Anterior cingulate cortex (tissue), 58 donors: ENCODE data around the gene PPP1R8.
"Not testable (repeated sequence)": the region's sequence is repeated elsewhere in the genome, so short reads cannot be mapped to it uniquely, and the experiment has no call there.

Experiments
- DNase-seq, 58 donors: peaks; one replicate each; lab custom pipeline; 2025; lab: John Stamatoyannopoulos, UW

The PPP1R8 gene

DNA sequence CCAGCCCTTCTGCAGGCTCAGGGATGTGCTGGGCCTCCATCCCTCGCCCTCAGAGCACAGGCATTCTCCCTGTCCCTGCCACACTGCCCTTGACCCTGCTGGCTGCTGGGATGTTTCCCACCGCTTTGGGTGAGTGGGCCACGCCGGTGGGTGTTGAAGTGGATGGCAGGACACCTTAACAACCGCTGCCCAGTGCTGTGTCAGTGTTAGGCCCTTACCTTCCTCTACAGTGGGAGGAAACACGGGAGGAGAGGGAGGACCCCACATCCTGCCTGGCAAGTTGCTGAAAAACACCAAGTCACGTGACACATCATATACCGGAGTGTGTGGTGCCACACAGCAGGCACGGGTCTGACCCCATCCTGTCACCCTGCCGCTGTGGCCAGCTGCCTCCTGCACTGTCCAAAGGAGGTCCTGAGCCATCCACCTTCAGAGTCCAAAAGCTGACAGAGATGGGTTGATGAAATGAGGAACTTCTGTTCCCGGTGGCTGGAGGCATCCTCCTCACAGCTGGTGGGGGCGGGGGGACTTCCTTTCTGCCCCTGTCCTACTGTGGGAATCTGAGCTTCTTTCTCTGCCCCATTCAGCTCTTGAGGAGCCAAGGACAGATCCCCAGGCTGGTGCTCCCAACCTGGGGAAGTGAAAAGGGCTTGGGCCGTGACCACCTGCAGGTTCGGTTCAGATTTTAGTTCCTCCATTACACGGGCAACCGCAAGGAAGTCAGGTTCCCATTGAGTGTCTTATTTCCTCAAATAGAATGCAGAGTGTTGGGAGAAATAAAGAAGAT, 38.5 kb downstream of the PPP1R8 start:
- DNase-seq = peak in 1 of 58 donors; percentile 58

DNA sequence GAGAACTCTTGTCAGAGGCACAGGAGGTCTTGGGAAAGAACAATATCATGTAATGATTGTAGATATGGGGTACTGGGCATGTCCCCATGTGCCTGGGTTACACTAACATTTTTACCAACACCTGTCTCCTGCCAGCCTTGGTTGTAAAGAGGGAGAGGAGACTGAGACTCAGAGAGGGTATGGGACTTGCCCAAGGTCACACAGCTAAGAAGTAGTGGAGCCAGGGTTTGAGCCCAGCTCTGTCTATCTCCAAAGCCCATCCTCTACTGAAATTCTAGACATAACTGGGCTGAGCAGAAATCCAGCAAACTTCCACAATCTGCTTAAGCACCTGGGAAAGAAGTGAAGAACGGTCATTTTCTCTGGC, 39.1 kb downstream of the PPP1R8 start:
- DNase-seq = no peak

DNA sequence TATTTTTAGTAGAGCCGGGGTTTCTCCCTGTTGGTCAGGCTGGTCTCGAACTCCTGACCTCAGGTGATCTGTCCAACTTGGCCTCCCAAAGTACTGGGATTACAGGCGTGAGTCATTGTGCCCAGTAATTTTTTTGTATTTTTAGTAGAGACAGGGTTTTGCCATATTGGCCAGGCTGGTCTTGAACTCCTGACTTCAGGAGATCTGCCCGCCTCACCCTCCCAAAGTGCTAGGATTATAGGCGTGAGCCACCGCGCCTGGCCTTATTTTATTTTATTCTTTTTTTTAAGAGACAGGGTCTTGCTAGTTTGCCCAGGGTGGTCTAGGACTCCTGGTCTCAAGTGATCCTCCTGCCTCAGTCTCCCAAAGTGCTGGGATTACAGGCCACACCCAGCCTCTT, 40.5 kb downstream of the PPP1R8 start:
- not testable (repeated sequence) for DNase-seq

DNA sequence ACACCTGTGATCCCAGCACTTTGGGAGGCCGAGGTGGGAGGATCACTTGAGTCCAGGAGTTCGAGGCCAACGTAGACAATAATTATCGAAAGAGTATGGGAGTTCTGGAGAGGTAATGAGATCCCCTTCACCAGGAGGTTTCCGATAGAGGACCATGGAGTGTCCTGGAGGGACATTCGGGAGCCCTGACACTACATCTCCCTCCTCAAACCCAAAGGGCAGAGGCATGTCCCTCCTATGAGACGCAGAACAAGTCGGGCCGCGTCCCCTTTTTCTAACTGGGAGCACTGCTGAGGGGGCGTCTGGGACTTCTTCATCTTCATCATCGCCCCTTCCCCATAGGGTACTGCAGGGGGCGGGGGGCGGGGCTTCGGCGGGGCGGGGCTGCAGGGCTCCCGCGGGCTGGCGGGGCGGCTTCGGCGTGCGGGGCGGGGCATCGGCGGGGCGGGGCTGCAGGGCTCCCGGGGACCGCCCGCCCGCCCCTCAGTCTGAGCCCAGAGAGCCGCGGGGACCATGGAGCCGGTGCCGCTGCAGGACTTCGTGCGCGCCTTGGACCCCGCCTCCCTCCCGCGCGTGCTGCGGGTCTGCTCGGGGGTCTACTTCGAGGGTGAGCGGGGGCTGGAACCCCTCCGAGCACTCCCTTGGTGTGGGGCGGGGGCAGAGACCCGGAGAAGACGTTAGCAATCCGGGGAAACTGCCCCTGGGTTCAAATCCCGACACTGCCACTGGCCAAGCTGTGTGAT, 41.6 kb downstream of the PPP1R8 start, which contains the start of gene THEMIS2:
THEMIS2 (plus strand) TSS at position 486 of the 743 bp plus-strand sequence; CDS start at position 514, 28 bp downstream.
- peak in 47 of 58 donors; percentile 19 to 80 (median 51) for DNase-seq

DNA sequence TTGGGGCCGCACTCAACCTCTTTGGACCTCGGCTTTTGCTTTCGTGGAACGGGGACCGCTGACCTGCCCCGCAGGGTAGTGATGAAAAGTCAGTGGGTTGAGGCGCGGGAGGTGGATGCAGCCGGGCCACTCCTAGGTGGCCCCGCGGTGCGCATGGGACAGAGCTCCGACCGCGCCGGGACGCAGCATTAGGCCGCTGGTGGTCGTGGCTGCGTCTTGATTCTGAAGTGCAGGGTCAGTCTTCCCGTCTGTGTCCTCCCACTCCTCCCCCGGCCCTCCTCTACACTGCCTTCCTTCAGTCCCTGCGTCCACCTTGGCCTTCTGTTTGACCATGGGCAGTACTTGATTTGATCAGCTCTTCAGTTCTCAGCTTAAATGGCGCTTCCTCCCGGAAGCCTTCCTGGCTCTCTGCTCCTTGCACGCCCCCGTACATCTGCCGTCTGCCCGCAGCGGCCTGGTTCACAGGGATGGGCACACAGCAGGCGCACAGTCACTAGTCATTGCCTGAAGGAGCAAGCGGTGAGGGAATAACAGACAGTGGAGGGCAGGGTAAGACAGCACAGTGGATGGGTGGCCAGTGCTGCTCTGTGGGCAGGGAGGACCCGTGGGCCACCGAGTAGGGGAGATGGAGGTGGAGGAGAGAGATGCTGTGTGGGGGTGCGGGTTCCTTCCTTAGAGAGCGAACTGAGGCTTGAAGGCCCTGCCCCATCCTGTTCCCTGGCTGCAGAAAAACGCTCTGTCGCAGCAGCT, 42.4 kb downstream of the PPP1R8 start:
- peak in 10 of 58 donors; percentile 17 to 34 (median 22) for DNase-seq

DNA sequence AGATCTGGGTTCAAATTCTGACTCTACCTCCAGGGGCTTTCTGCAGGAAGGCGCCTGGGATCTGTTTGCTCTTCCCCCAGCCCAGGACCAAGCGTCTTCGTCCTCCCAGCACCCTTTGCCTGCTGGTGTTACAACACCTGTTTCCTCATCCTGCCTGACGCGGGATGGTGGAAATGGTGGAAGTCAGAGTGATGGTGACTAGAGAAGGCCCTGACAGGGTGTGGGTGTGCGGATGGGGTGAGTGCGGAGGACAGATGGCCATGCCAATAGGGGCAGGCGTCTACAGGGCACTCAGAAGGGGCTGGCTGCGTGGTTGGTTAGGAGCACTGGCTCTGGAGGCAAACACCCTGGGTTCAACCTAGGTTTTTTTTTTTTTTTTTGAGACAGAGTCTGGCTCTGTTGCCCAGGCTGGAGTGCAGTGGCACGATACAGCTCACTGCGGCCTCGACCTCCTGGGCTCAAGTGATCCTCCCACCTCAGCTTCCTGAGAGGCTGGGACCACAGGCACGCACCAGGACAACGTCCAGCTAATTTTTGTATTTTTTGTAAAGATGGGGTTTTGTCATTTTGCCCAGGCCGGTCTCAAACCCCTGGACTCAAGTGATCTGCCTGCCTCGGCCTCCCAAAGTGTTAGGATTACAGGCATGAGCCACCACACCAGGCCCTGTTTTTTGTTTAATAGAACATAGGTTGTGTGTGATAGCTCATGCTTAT, 43.2 kb downstream of the PPP1R8 start:
- peak in 1 of 58 donors; percentile 17 for DNase-seq

DNA sequence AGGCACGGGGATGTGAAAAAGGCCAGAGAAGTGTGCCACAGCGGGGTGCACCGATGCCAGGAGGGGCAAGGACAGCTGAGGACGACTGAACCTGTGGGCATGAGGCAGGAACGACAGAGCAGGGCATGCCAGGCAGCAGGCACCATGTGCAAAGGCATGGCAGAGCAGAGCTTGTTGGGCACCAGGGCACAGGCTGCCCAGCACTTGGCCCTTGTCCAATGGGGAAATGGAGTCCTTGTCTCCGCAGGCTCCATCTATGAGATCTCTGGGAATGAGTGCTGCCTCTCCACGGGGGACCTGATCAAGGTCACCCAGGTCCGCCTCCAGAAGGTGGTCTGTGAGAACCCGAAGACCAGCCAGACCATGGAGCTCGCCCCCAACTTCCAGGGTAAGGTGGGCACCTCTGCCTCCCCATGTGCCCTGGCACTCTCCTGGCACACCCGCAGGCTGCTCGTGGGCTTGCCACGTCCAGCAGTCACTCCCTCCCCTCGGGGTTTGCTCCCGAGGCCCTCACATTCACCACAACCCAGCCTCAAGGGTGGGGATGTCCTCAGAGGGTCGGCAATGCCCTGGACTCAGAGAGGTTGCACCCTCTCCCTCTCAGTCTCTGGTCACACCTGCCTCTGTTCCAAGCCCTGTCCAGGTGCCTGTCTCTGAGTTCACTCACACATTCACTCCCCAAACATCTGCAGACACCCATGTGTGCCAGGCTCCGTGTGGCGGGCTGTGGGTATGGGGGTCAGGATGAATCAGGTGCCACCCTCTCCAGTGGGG, 45.9 kb downstream of the PPP1R8 start:
- no peak for DNase-seq

DNA sequence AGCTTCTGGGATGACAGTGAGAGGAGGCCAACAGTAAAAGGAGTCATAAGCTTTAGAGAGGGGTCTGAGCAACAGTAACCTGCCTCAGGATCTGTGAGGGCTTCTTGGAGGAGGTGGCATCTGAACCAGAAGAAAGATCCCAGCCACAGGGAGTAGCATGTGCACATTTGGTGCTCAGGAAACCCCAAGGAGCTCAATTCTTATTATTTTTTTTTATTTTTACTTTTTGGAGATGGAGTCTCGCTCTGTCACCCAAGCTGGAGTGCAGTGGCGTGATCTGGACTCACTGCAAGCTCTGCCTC, 46.5 kb downstream of the PPP1R8 start:
- DNase-seq = no peak

DNA sequence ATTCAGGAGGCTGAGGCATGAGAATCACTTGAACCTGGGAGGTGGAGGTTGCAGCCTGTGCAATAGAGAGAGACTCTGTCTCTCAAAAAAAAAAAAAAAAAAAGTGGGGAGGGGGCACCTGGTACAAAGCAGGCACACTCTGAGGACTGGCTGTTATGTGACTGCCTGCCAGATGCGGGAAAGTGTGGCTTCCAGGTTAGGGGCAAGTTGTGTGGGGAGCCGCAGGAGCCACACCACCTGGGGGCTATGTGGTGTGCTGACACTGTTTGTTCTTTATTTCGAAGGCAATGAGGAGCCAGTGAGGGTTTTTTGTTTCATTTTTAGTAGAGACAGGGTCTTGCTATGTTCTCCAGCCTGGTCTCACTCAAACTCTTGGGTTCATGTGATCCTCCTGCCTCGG, 47.5 kb downstream of the PPP1R8 start:
- no peak for DNase-seq

DNA sequence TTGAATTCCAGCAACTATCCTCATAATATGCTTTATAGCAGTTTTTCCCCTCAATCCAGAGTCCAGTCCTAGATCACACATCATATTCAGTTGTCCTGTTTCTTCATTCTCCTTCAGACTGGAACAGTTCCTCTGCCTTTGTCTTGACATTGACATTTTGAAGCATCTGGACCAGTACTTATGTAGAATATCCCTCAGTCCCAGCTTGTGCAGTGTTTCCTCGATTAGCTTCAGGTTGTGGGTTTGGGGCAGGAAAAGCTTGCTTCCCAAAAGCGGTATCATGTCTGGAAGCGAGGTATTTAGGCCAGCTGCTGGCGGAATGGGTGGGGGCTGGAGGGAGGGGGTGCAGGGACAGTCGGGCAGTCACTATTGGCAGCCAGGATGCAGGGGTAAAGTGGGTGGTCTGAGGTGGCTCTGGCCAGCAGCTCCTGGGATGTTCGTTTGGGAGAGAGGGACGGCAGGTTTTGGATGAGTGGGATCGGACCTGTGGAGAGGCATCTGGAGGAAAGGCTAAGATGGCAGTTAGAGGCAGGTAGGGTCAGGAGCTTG, 48.3 kb downstream of the PPP1R8 start:
- DNase-seq = no peak

DNA sequence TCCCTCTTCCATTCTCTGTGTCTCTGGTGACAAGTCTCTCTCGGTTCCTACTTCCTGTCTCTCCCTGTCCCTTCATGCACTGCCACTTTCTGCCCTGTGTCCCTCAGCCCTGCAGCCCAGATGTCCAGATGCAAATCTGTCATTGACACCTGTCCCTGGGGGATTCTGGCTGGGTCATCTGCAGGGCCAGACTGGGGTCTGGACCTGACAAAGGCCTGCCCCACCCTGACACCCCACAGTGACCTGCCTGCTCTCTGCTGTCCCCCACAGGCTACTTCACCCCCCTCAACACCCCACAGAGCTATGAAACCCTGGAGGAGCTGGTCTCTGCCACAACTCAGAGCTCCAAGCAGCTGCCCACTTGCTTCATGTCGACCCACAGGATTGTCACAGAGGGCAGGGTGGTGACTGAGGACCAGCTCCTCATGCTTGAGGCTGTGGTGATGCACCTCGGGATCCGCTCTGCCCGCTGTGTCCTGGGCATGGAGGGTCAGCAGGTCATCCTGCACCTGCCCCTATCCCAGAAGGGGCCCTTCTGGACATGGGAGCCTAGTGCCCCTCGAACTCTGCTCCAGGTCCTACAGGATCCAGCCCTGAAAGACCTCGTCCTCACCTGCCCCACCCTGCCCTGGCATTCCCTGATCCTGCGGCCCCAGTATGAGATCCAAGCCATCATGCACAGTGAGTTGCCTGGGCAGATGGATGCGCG, 48.9 kb downstream of the PPP1R8 start:
- no peak for DNase-seq

DNA sequence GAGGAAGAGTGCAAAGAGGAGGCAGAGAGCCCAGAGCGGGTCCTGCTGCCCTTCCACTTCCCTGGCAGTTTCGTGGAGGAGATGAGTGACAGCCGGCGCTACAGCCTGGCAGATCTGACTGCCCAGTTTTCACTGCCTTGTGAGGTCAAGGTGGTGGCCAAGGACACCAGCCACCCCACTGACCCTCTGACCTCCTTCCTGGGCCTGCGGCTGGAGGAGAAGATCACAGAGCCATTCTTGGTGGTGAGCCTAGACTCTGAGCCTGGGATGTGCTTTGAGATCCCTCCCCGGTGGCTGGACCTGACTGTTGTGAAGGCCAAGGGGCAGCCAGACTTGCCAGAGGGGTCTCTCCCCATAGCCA, 51.9 kb downstream of the PPP1R8 start:
- no peak for DNase-seq

DNA sequence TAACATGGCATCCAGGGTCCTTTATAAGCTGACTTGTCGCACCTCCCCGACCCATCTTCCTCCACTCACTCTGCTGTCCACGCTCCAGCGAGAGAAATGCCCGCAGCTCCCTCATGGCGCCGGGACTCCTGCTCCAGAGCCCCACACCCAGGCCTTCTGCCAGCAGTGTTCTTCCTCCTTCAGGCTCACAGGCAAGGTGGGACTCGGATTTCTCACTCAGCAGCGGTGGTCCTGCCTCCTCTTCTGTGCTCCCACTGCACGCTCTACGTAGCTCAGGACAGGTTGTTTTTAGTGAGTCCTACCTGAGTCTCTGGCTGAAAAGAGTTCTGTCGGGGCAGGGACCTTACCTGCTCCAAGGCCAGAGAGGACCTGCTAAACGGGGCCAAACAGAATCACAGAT, 53.0 kb downstream of the PPP1R8 start:
- no peak for DNase-seq

DNA sequence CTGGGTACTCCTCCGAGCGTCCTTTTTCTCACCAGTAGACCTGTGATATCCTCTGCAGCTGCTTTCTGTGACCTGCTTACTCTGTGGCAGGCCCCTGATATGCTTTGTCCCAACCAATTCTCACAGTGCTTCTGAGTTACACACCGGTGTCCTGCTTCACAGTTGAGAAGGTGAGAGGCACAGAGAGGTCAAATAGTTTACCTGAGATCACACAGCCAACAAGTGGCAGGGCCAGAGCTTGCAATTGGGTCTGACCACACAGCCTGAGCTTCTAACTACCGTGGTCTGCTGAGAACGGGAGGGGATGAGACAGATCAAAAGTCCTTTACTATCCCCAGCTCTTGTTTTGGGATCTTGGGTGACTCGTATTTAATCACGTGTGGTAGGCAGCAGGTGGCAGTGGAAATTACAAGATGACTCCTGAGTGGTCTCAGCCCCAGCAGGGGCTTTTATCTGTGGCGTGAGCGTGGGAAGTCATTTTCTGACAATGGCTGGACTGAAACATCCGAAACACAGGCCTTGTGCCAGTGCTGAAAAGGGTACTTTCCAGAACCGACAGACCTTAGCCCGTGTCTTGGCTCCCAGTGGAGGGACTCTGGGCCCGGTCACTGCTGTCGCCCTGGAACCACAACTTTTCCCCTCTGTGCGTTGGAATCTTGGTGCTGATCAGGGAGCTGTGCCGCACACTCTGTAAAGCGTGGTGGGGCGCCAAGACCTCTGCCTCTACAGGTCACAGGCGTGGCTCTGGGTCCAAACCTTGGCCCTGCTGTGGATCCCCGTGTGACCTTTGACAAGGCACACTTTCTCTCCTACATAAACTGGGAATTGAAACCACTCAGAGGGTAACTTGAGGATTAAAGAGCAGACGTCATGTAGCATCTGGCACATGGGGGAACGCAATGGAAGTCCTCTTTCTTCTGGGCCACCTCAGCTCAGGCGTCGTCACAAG, 53.7 kb downstream of the PPP1R8 start:
- no peak for DNase-seq

DNA sequence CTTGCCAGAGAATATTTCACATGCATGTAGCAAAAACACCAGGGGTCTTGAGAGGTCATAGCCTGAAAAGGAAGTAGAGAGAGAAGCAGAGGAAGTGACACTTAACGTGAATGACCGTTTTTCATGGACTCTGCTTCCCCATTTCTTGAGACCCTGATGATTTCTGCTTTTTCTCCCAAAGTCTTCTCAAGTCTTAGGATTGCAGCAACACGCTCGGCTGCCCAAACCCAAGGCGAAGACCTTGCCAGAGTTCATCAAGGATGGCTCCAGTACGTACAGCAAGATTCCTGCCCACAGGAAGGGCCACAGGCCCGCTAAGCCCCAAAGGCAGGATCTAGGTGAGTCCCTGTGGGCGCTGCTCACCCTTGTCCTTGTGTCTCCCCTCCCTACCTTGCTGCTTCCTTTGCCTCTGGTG, 54.5 kb downstream of the PPP1R8 start:
- DNase-seq = peak in 1 of 58 donors; percentile 20

DNA sequence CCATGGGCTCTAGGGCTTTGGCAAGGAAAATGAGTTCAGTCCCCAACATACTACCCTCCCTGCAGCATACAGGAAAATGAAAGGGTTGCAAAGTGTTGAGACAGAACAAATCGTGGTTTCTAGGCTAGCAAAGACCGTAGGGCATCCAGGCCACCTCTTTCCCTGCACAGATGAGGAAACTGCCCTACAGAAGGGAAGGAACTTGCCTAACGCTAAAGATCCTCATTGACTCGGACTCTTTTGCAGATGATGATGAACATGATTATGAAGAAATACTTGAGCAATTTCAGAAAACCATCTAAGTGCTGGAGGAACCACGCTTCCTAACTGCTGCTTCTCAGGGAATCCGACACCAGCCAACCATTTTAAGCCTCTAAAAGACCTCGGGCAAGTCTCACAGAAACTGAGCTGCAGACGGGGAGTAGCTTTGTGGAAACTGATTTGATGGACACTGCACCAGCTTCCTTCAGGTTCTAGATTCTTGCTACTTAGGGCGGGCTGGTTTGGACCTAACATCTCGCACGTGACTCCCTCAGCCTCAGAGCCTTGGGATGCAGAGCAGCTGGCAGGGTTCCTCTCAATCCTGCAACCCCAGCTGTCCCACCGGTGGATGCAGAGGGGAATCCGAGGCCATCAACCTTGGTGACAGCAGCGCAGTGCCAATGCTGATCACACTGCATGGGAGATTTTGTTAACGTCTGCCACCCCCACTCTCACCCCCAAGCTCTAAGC, 55.2 kb downstream of the PPP1R8 start:
- no peak for DNase-seq

DNA sequence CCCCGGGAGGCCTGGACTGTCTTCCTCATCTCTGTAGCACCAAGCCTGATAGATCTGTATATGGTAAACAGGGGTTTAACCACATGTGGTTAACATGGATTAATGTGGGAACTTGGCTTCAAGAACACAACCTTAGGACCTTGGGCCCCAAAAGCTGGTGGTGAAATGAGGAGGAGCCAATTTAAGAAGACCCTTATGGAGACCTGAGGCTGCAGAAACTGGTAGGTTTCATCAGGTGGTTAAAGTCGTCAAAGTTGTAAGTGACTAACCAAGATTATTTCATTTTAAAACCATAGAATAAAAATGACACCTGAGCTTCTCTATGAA, 55.7 kb downstream of the PPP1R8 start:
- no peak for DNase-seq
